HG03520 (cell line): Measurements from ENCODE around the gene ZNF662.

Experiments used
- ATAC-seq: cut with Tn5 transposase; IDR thresholded peaks from one replicate; pipeline ENCODE4 v1.9.1; 2021; ENCODE audit warnings: mild to moderate bottlenecking, moderate library complexity; ENCODE audit not compliant: unreplicated experiment

ZNF662 gene

DNA sequence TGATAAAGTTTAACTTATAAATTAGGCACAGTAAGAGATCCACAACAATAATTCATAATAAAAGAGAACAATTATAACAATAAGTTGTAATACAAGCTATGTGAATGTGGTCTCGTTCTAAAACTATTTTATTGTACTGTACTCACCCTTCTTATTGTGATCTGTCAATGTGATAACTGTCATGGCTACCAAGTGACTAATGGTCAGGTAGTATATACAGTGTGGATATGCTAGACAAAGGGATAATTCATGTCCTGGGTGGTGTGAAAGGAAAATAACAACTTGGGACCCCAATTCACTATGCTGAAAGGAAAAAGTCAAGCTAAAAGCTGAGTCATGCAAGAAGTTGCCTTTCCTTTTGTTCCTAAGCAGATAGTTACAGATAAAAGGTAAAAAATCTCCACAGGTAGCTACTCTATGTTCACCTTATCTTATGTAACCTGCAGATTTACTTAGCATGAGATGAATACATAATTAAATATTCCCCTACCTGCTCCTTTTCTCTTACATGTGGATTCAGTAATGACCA is 19.6 kb upstream of the ZNF662 start:
- ATAC-seq = no peak

DNA sequence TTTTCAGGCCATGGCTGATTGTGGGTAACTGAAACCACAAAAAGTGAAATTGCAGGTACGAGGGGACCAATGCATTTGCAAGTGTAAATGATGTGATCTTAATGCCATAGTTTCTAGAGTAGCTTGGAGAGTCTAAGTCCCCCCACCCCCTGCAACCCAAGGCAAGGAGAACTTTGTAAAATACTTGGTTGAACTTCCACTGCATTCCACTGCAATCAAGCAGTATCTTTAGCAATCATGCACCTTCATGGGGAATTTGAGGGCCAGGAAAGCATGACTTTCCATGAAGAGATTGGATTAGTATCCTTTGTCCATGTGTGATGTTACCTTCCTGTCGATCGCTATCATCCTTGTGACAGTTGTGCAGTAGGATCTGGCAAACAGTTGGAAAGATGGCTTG is 18.9 kb upstream of the ZNF662 start:
- no peak for ATAC-seq

GRCh38 chr3:42891042-42891441 is 14.9 kb upstream of the ZNF662 start:
- ATAC-seq = no peak

DNA sequence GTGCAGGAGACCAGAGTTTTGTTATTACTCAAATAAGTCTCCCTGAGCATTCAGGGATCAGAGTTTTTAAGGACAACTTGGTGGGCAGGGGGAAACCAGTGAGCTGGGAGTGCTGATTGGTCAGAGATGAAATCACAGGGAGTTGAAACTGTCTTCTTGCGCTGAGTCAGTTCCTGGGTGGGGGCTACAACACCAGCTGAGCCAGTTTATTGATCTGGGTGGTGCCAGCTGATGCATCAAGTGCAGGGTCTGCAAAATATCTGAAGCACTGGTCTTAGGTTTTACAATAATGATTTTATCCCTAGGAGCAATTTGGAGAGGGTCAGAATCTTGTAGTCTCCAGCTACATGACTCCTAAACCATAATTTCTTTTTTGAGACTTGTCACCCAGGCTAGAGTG is 13.8 kb upstream of the ZNF662 start:
- no peak for ATAC-seq

DNA sequence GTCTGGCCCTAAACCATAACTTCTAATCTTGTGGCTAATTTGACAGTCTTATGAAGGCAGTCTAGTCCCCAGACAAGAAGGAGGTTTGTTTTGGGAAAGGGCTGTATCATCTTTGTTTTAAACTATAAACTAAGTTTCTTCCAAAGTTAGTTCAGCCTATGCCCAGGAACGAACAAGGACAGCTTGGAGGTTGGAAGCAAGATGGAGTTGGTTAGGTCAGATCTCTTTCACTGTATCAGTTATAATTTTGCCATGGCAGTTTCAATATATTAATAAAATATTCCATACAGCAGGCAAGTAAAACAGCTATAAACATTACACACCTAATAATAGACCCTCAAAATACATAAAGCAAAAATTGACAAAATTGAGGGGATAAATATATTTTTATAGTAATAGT is 13.1 kb upstream of the ZNF662 start:
- ATAC-seq = no peak

DNA sequence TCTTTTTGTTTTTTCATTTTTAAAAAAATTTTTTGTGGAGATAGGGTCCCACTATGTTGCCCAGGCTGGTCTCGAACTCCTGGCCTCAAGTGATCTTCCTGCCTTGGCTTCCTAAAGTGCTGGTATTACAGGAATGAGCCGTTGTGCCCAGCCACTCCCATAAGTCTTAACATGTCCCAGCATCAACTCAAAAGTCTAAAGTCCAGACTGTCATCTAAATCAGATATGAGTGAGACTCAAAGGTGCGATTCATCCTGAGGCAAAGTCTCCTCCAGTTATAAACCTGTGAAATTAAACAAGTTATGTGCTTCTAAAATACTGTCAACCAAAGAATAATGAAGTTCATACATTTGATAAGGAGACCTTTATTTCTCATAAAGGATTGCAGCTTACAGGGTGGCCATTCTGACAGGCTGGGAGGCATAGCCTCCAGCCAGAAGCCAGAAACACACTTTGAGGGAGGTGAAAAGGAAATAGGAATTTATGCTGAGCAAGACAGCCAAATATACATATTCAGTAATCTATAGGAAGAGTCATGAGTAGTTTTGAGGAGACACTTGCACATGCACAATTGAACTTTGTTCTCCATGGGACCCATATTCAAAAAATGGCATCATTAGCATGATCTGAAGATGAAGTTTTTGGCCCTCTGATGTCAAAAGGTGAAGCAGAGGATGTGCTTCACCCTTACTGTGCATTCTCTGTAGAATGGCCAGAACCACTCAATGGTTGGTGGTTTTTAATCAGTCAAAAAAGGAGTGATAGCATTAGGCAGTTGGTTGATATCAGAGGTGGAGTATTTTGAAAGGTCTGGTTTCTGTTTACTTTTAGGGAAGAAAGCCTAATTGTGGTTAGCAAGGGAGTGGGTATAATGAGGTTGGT is 11.0 kb upstream of the ZNF662 start:
- no peak for ATAC-seq

DNA sequence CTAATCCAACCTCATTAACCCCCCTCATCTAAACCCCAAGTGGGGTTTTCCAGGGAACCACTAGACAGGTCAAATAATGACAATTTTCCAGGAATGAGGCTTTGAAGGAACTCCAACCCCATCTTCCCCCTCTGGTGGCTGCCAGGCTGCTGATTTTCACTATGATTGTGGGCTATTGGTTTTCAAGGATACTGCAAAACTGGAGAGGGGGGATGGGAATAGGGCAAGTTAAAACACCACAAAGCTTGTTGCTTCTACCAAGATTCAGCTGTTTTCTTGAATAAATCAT is 10.4 kb upstream of the ZNF662 start:
- ATAC-seq = no peak

DNA sequence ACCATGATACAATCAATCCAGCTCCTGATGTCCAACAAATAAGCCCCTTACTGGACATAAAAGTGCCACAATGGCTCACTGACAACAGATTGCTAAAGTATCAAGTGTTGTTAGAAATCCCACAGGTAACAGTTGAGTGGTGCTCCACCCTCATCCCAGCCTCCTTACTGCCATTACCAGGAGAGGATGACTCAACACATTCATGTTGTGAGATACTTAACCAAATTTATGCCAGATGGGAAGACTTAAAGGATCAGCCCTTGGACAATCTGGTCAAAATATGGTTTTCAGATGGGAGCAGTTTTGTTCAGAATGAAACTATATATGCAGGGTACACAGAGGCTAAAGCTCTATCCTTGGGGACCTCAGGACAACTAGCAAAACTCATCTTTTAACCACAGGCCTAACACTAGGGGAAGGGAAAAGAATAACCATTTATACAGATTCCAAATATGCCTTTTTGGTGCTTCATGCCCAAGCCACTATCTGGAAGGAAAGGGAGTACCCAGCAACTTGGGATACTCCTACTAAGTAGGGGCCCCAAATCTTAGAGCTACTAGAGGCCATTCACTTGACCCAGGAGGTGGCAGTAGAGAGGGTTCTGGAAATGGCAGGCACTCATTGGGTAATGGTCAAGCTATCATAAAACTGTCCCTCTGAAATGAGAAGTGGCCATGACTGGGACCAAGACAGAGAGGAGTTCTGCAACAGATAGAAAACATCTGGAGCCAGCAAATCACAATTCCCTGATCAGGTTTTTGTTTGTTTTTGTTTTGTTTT is 6.9 kb upstream of the ZNF662 start:
- ATAC-seq = no peak

DNA sequence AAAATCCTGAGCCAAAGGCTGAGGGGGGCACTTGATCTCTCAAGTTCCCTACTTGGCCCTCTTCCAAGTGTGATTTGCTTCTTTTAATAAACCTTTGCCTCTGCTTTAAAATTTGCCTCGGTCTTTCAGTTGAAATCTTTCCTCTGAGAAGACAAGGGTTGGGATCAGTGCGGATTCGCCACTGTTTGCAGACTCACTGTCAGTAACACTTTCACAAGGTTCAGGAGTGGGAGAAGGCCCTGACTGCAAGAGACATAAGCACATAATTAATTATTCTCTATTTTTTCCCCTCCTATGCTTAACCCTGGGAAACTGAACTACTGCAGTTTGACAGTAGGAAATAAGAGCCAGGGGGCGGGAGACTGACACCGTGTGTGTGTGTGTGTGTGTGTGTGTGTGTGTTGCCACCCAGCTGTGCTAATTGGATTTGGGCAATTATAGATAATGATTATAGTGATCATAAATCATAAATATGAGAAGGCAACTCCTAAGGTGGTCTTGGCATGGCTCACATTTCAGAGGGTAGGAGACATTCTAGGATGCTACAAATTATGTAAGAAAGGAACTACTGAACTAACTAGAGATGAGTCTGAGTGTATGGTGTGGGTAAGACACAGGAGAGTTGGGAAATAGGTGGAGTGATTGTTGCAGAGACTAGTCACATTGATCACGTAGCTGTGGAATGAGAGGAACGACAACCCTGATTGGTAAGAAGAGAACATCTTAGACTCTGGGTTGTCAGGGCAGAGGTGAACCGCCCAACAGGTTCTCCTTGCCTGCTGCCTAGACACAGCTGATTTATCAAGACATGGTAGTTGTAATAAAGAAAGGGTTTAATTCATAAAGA is 5.5 kb upstream of the ZNF662 start:
- ATAC-seq = no peak

GRCh38 chr3:42901073-42901415 is 4.9 kb upstream of the ZNF662 start:
- ATAC-seq = no peak

DNA sequence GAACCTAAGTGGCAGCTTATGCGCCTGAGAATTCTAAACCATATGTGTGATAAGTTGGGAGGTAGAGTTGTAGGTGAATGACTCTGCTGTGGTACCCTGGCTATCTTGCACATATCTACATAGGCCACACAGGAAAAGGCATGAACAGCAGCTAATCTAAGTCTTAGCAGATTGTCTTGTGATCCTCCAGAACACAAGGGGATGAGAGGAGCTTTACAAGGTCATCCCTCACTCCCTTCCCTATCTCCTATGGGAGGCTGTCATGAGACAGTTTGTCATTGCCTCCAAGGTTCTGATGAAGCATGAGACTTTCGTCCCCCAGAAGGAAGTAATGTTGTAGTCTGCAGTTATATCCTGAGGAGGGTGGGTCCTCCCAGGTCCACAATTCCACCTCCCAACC is 3.7 kb upstream of the ZNF662 start:
- ATAC-seq = no peak

DNA sequence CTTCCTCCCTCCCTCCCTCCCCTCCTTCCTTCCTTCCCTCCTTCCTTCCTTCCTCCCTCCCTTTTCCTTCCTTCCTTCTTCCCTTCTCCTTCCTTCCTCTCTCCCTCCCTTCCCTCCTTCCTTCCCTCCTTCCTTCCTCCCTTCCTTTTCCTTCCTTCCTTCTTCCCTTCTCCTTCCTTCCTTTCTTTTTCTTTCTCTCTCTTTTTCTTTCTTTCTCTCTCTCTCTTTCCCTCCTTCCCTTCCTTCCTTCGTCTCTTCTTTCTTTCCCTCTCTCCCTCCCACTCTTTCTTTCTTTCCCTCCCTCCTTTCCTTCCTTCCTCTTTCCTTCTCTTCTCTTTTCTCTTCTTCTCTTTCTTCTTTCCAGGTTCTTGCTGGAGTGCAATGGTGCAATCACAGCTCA is 1.9 kb upstream of the ZNF662 start:
- ATAC-seq = no peak

- ATAC-seq = no peak
Observed at GRCh38 chr3:42905740-42906069, 237 bp upstream of the ZNF662 start.

DNA sequence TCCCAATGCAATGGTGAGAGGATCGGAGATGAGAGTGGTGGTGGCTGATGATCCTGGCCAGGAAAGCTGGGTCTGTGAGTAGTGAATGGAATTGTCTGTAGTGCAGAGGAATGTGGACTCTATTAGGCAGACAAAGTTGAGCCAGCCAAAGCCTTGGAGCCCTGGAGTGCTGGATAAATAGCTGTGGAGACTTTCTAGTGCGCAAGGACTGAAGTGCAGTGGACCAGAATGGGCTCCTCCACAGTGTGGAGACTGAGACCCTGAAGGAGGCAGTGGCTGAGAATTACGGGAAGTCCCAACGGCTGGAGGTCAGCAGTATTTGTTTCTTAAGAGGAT is 874 bp downstream of the ZNF662 start:
- no peak for ATAC-seq

DNA sequence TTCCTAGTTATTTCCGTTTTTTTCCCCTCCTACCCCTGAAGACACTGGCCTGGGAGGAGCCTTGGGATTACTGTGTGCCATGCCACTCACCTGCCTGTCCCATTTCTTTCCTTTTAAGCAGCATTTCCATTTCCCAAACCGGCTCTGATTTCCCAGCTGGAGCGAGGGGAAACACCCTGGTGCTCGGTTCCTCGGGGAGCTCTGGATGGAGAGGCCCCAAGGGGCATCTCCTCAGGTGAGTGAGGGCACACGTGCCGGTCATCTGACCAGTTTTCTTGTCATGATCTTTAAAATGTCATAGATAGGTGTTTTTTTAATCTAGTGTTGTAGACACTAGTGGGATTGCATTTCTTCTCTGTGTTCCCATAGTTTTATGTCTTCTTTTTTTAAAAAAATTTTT is 2.7 kb downstream of the ZNF662 start:
- no peak for ATAC-seq

- ATAC-seq = no peak
Observed at GRCh38 chr3:42911551-42911950, 5.6 kb downstream of the ZNF662 start.

DNA sequence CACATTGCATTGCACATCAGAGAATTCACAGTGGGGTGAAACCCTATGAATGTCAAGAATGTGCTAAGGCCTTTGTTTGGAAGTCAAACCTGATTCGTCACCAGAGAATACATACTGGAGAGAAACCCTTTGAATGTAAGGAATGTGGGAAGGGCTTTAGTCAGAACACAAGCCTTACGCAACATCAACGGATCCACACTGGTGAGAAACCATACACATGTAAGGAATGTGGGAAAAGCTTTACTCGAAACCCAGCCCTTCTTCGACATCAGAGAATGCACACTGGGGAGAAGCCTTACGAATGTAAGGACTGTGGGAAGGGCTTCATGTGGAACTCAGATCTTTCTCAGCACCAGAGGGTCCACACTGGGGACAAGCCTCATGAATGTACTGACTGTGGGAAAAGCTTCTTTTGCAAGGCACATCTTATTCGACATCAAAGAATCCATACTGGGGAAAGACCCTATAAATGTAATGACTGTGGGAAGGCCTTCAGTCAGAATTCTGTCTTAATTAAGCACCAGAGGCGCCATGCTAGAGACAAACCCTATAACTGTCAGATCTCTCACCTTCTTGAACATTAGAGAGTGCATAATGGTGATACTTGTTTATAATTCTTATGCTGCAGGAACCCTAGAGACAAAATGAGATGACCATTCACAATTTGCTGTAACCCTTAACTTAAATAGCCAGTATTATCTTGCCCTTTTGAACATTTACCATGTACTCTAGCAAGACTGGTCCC is 9.0 kb downstream of the ZNF662 start:
- ATAC-seq = no peak

- ATAC-seq = no peak
Observed at GRCh38 chr3:42923606-42924005, 17.7 kb downstream of the ZNF662 start.

DNA sequence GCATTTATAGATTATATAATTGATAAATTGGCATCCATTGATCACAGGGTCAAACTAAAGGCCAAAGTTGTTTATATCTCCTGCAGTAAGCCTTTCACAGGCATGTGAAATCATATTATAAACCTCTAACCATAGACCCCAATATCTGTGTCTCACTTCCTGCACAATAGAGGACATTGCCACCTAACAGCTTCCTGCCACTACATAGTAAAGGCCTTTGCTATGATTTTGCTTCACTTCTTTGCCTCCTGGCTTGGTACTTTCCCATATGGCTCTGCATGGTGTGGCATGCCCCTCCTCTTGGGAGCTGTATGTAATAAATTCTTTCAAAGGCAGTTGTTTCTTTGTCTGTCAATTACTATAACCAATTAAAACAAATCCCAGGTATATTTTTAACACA is 20.4 kb downstream of the ZNF662 start:
- no peak for ATAC-seq

DNA sequence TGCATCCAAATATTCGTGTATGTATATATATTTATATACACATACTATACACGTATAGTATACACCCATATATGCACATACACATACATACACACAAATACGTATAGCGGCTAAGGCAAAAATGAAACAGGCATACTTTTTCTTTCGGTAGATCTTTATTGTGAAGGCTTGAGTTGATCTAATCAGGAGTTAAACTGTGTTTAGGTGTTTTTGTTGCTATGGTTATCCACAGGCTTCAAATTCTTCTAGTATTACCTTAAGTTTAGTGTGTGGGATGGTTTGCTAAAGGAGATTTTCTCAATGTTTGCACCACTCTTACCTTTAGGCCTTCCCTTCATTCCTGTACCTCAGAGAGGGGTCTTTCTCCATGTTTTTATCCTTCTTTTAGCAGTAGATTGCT is 28.2 kb downstream of the ZNF662 start:
- no peak for ATAC-seq

- no peak for ATAC-seq
Observed at GRCh38 chr3:42934910-42935309, 29.0 kb downstream of the ZNF662 start.
